HG02981 (cell line): ENCODE data around the gene LHPP.
"Not testable (repeated sequence)": the region's sequence is repeated elsewhere in the genome, so short reads cannot be mapped to it uniquely, and the experiment has no call there.

Experiments used
- ATAC-seq: cut with Tn5 transposase; IDR thresholded peaks from one replicate; pipeline ENCODE4 v1.9.1; 2021; ENCODE audit warnings: mild to moderate bottlenecking, moderate library complexity; ENCODE audit not compliant: unreplicated experiment

LHPP gene, protein sequence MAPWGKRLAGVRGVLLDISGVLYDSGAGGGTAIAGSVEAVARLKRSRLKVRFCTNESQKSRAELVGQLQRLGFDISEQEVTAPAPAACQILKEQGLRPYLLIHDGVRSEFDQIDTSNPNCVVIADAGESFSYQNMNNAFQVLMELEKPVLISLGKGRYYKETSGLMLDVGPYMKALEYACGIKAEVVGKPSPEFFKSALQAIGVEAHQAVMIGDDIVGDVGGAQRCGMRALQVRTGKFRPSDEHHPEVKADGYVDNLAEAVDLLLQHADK

DNA sequence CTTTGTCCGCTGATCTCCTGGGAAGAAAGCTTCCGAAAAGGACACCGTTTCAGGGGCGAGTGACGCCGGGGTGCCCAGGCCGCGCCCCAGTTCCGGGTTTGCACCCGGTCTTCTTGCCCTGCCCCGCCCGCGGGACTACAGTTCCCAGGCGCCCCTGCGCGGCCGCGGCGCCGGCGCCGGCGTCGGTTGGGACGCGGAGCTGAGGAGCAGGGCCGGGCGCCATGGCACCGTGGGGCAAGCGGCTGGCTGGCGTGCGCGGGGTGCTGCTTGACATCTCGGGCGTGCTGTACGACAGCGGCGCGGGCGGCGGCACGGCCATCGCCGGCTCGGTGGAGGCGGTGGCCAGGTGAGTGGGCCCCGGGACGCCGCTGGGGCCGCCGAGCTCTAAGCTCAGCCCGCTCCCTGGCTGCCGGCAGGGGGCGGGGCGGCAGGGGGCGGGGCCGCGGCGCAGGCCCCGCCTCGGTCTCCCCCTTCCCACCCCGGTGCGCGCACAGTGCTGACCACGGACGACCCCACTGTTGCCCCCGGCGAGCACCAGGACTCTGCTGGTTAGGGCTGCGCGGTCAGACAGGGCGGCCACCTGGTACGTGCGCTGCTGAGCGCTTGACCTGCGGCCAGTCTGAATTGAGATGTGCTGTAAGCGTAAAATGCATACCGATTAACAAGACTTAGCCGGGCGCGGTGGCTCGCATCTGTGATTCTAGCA lies at the start of gene LHPP:
Gene LHPP, plus strand, starts transcription at position 182 of the 706 bp plus-strand sequence. Its CDS starts 40 bp downstream, at position 222.
- ATAC-seq = peak; percentile 92

DNA sequence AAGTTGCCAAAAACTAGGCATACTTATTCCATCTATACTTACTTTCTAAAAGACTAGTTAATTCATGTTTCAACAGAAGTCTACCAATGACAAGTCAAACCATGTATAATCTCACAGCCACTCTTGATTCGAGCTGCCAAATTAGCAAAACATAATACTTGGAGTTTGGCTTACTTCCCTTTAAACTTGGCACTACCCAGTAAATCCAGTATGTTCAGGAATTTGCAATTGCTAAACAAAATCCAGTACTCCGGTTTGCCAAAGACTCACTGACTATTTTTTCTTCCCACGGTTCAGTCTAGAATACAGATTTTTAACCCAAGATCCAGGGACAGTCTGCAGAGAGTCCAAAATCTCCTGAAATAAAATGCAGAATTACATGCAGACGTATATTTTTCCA lies 47.5 kb upstream of the LHPP start:
- no peak for ATAC-seq

DNA sequence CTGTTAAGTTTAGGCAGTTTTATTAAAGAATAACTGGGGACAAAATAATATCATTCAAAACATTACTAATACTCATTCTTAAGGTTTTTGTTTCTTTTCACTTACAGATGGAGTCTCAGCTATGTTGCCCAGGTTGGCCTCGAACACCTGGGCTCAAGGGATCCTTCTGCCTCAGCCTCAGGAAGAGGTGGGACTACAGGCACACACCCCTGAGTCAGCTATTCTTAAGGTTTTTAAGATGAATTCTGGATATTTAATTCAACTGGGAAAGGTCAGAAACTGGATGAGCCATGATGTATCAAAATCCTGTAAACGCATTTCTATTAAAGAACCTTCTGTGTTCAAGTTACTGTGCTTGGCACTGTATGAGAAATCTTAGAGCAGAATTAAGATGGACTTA lies 46.4 kb upstream of the LHPP start:
- no peak for ATAC-seq

DNA sequence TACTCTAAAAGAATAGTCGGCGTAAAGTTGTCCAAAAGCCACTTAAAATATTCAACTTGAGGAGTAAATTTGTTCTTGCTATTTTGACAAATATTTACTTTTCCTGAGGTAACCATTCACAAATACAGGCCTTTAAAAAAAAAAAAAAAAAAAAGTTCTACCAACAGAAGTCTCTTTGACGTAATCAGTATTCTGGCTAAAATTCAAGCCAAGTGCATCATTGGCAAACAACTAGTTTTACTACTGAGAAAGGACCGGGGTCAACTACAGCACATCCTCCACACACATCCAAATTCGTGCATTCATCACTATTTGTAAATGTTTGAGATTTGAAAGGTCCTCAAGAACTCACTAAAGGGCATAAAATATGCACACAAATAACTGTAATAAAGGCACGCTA lies 44.9 kb upstream of the LHPP start:
- ATAC-seq = no peak

DNA sequence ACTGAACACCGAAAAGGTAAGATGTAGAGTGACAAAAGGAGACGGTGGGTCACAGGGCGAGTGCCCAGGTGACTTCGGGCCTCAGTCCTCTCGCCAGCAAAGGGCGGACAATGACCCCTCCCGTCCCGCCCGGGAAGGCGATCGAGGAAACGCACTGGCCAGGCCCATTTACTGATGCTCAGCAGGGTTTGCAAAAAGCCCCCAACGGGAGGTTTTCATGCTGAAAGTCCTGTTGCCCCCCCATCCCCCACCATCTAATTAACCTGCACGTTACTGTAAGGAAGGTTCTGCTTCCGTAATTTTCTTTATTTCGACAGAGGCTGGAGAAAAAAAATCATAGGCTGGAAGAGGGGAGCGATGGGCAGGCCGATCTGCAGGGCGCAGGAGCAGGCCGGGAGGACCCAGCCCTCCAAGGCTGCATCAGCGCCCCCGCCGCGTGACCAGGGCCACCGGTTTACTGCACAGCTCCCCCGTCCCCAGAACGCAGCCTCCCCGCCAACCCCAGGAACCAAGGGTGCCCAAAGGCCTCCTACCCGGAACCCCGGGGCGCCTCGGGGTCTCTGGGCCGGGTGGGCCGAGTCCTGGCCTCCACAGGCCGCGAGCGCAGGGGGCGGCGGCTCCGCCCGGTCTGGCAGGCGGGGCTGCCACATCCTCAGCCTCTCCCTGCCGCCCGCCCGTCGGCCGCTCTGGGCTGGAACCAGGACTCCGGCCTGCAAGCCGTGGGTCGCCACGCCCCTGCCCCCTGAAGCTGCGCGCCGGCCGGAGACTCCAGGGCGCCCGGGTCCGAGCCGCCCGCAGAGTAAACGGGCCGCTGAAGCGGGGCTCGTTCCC lies 43.5 kb upstream of the LHPP start:
- ATAC-seq = peak; percentile 31

DNA sequence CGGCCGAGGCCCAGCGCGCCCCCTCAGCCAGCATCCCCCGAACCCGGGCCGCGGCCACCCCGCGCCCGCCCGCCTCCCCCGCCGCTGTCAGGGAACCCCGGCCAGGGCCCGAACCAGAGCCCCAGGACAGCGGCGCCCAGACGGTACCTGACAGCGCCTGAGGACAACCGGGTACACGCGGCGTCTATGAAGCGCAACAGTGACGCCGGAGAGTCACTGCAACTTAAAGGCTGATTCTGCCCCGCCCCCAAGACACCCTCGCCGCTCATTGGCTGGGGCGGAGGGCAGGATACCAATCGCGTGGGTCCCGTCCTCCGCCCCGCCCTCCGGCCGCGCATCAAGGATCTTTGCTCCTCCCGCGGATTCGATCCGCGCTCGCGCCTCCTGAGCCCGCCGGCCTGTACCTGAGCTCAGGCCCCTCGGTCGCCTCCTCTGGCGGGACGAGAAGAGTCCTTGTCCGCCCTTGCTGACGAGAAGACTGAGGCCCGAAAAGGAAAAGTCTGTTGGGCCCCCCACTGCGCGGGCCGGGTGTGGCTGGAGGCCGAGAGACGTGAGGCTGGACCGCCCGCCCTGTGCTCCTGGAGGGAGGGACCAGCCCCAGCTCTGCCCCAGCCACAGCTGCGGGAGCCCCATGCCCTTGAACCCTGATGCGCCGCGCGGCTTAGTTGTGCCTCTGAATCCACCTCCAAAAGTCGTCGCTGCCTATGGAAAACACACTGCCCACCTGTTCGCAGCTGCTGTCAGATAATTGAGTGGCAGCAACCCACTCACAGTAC lies 42.7 kb upstream of the LHPP start, which contains the start of gene OAT:
Gene OAT, minus strand, starts transcription at position 198 of the 776 bp plus-strand sequence. CDS start 6,752 bp downstream, outside the sequence.
- peak; percentile 94 for ATAC-seq

DNA sequence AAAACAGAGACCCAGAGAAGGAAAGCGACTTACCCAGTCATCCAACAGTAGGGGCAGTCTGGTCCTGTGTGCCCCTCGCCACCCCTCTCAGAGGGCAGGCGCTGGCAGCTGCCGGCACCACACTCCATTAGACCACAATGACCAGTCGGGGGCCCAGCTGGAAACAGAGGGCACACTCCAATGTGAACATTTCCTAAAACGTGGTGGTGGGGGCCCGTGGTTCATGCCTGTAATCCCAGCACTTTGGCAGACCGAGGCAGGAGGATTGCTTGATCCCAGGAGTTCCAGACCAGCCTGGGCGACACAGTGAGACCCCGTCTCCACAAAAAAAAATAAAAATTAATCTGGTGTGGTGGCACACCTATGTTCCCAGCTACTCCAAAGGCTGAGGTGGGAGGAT lies 42.0 kb upstream of the LHPP start:
- ATAC-seq = no peak

DNA sequence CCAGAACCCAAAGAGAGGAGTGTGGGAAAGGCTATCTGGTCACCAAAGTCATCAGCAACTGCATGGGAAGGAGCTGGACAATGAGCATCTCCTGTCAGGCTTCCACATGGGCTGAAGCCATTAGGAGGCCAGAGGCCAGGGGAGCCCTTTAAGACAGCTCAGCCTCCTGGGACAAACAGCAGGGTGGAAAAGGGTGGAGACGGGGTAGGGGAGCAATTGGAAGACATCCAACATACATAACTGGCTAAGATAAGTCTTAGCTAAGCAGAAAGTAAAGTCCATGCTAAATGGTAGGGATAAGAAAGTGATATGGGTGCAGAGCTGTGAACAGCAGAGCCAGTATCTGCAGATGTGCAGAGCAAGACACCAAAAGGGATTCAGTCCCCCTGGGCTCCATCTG lies 41.4 kb upstream of the LHPP start:
- no peak for ATAC-seq

DNA sequence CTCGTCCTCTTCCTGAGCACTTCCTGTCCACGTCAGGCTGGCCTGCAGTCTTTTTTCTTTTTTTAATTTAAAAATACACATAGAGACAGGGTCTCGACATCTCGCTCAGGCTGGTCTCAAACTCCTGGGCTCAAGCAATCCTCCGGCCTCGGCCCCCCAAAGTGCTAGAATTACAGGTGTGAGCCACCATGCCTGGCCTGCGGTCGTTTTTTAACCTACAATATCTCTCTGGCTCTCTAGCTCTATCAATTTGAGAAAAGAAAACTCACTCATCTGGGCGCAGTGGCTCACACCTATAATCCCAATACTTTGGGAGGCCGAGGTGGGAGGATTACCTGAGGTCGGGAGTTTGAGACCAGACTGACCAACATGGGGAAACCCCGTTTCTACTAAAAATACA lies 38.9 kb upstream of the LHPP start:
- no peak for ATAC-seq

DNA sequence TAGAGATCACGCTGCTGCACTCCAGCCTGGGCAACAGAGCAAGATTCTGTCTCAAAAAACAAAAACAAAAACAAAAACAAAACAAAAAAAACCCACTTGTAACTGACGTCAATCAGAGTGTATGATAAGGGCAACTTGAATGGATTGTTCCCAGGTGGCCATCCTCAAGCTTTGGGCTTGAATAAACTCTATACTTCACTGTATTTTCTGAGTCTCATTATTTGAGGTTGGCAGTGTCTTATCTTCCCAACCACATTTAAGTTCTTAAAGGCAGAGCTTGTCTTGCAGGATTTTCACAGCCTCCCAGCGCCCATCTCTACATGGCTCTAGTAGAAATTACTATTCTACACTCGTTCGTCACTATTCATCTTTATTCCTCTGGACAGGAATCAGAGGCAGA lies 37.8 kb upstream of the LHPP start:
- no peak for ATAC-seq

DNA sequence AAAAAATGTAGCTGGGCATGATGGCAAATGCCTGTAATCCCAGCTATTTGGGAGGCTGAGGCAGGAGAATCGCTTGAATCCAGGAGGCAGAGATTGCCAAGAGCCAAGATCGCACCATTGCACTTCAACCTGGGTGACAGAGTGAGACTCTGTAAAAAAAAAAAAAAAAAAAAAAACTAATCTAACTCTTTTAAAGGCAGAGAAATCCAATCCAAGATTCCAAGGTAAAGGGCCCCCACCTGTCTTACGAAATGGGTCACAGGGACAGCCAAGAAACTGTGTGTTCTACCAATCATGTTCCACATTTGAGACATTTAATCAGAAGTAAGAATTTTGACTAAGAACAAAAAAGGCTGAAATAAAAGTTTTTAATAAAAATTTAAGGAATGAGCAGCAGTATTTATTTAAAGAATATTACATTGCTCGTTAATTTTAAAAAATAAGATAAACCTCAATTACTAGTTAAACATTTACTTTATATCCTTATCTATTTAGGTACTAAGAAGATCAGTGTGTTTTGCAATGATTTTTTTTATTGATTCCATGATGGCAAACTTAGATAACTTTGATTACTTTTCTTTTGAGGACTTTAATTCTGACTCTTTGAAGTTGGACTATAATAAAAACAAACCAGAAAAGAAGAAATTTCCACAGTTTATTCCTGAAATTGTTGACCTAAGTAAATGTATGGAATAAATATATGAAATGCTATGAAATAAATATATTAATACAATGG lies 36.2 kb upstream of the LHPP start:
- no peak for ATAC-seq

DNA sequence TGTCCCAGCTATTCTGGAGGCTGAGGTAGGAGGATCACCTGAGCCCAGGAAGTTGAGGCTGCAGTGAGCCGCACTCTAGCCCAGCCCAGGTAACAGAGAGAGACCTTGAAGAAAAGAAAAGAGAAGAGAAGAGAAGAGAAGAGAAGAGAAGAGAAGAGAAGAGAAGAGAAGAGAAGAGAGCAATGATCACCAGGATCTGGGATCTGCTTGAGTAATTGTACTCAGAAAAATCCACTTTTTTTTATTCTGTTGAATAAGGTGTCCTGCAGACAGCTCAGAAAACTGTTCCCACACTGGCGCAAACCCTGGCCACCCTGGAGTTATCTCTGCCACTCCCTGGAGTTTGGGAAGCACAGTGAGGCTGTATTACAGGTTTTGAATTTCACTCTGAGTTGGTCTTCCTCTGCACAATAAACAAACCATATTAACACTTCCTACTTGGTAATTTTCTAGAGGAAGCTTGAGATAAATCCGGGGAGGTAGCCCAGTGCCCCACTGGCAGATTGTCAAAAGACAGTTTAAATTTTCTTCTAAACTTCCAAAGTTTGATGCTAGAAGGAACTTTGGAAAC lies 33.3 kb upstream of the LHPP start:
- no peak for ATAC-seq

DNA sequence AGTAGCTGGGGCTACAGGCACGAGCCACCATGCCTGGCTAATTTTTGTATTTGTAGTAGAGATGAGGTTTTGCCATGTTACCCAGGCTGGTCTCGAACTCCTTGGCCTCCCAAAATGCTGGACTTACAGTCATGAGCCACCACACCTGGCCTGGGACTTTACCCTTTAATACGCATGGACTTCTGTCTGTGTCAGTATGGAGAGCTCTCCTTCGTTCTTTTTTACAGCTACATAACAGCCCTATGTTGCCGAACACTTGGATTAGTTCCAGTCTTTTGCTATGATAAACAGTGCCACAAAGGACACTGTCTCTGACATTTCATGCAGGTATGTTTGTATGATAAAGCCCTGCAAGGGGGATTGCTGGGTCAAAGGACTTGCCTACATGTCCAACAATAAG lies 32.0 kb upstream of the LHPP start:
- ATAC-seq = no peak

DNA sequence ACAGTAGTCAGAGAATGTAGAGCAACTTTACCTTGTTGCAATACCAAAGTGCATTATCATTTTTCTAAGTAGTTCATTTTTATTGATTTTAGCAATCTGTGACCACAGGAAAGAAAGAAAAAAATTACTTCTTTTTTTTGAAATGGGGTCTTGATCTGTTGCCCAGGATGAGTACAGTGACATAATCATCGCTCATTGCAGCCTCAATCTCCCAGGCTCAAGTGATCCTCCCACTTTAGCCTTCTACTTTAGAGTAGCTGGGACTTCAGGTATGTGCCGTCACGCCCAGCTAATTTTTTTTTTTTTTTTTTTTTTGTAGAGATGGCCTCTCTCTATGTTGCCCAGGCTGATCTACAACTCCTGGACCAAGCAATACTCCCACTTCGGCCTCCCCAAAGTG lies 31.5 kb upstream of the LHPP start:
- no peak for ATAC-seq

DNA sequence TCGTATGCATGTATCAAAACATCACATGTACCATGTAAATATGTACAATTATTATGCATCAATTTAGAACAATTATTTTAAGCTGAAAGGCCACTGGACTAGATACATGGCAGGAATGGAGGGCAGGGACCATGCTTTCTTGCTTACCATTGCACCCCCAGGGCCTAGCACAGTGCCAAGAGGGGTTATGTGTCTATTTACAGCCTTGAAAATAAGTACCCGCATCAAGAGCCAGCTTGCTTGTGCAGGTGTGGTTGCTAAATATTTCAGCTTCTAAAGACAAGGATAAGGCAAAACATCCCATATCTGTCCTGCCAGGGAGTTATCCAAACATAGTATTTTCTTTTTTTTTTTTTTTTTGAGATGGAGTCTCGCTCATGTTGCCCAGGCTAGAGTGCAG lies 28.2 kb upstream of the LHPP start:
- no peak for ATAC-seq

DNA sequence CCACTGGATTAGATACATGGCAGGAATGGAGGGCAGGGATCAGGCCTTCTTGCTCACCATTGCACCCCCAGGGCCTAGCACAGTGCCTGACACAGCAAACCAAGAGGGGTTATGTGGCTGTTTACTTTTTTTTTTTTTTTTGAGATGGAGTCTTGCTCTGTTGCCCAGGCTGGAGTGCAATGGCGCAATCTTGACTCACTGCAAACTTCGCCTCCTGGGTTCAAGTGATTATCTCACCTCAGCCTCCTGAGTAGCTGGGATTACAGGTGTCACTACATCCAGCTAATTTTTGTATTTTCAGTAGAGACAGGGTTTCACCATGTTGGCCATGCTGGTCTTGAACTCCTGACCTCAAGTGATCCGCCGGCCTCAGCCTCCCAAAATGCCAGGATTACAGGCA lies 25.9 kb upstream of the LHPP start:
- not testable (repeated sequence) for ATAC-seq

DNA sequence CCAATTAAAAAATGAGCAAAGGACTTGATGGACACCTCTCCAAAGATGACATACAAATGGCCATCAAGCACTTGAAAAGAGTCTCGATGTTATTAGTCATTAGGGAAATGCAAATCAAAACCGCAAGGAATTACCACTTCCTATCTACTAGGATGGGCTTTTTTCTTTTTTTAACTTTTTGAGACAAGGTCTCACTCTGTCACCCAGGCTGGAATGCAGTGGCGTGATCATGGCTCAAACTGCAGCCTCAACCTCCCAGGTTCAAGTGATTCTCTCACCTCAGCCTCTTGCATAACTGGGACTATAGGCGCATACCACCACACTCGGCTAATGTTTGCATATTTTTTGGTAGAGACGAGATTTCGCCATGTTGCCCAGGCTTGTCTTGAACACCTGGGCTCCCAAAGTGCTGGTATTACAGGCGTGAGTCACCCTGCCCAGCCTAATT lies 25.4 kb upstream of the LHPP start:
- ATAC-seq = peak; percentile 73

DNA sequence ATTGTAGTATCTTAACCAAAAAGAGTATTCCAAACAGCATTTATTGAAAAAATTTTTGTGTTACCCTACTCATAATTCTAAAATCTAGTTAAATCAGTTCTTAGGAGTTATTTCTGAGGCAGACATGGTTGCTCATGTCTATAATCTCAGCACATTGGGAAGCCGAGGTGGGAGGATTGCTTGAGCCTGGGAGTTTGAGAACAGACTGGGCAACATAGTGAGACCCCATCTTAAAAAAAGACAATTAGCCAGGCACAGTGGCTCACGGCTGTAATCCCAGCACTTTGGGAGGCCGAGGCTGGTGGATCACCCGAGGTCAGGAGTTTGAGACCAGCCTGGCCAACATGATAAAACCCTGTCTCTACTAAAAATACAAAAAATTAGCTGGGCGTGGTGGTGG lies 19.9 kb upstream of the LHPP start:
- ATAC-seq = not testable (repeated sequence)

DNA sequence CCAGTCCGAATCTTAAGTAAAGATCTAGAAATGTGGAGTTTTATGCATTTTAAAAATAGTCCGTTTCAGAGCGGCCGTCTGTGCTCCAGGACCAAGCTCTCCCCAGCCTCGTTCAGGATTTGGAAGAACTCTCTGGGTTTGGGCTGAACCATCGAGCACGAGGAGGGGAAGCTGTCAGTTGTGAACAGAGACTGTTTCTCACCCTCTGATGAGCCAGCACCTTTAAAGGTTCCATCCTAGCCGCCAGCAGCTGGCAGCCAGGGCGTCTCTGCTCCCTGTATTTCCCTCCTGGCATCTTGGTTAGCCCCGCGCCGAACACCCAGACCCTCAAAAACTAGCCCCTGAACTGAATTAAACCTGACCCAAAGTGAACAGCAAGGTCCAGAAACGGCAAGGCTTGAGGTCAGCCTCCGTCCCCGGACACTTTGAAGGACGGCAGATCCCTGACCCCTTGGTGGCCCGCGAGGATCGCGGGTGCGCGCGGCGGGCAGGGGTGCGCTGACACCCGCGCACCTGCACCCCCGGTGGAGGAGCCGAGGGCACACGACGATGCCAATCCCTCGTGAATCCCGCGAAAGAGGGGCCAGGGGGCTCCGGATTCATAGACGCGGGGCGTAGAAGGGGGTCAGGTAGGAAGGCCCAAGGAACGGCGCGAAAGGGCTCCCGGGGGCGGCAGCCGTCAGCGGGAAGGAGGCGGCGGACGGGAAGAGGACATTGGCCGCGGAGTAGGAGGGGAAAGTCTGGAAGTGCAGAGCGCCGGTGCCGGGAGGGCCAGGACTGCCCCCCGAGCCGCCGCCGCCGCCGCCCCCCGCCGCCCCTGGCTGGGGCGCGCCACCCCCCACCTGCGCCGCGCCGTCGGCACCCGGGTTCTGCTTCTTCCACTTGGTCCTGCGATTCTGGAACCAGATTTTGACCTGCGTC lies 14.5 kb upstream of the LHPP start:
- no peak for ATAC-seq
